Neural cell (in vitro differentiated cells): ENCODE measurements around the gene HERPUD1.

Source experiments
- CTCF ChIP-seq: fragments of 450-650 bp; IDR thresholded peaks from 2 replicates; pipeline ENCODE4 v1.5.1; 2014; ENCODE audit warnings: antibody characterized with exemption, mild to moderate bottlenecking, moderate library complexity; ENCODE audit not compliant: poor library complexity, severe bottlenecking
- EZH2 ChIP-seq: fragments of 200-600, 300-800 bp; shearing (Covaris generic), sonication (generic); IDR thresholded peaks from 2 replicates; pipeline ENCODE4 v1.6.1; 2014; ENCODE audit warnings: antibody characterized with exemption, low read length, borderline replicate concordance, mild to moderate bottlenecking; ENCODE audit not compliant: insufficient read depth, poor library complexity, severe bottlenecking

GRCh38 chr16:56929639-56930038 is 2.3 kb upstream of the HERPUD1 start:
- TF ChIP-seq EZH2 (no peak), CTCF (no peak)
